Endothelial cell of umbilical vein (primary cell): ENCODE results near the gene TRIM17. TPM values are rescaled to one million over a fixed set of nuclear protein-coding genes. Genes with fewer than 3 reads are reported as not detected.

ENCODE experiments used
- BruUV-seq: library from RNA; stranded (reverse); fragments of 400-500 nt; replicated peaks from 2 replicates; lab custom pipeline; 2021; lab: Mats Ljungman, UMichigan
- CTCF ChIA-PET: fragments of 300-600, 350-600 bp; sonication (Branson Sonifier 250); formaldehyde crosslinking; loops from one replicate; lab custom pipeline; 2021; ENCODE audit warnings: antibody characterized with exemption, inconsistent platforms; lab: Charles Lee
- POLR2A ChIA-PET: fragments of 300-600, 350-600 bp; sonication (Branson Sonifier 250); formaldehyde crosslinking; loops from one replicate; lab custom pipeline; 2021; ENCODE audit warnings: antibody characterized with exemption, inconsistent platforms; lab: Charles Lee
- DNase-seq: peaks from one replicate; pipeline ENCODE4 v3.0.0-alpha.2; 2011; ENCODE audit warnings: low read depth, low spot score
- FAIRE-seq: peaks from 2 replicates; lab custom pipeline; 2011; peaks lifted over from hg19 to GRCh38; lab: Jason Lieb, UNC
- H2AFZ ChIP-seq: 2 replicates; pipeline ENCODE4 v1.6.0; 2012; ENCODE audit warnings: low read depth, low read length, control low read depth, inconsistent platforms
- H3K27ac ChIP-seq: 2 replicates; pipeline ENCODE4 v1.5.1; 2011; ENCODE audit warnings: low read depth, mild to moderate bottlenecking, control low read depth, low read length, moderate library complexity; ENCODE audit not compliant: insufficient read depth
- H3K27me3 ChIP-seq, 2 experiments: 2 replicates each; pipeline versions ENCODE4 v1.6.0 to v1.6.1; 2011; ENCODE audit warnings: low read length in 2 of 2, mixed read lengths in 1 of 2; ENCODE audit not compliant: control insufficient read depth in 2 of 2, insufficient read depth in 2 of 2
- H3K36me3 ChIP-seq, 2 experiments: 2 replicates in 1 of 2; 3 replicates in 1 of 2; pipeline ENCODE4 v1.5.1; 2011; ENCODE audit warnings: low read length in 2 of 2, mild to moderate bottlenecking in 1 of 2, moderate library complexity in 1 of 2; ENCODE audit not compliant: control insufficient read depth in 2 of 2, insufficient read depth in 2 of 2; ENCODE audit errors: extremely low read depth in 1 of 2
- H3K4me1 ChIP-seq: 3 replicates; pipeline ENCODE4 v1.5.1; 2011; ENCODE audit warnings: mild to moderate bottlenecking, low read length; ENCODE audit not compliant: control insufficient read depth, insufficient read depth; ENCODE audit errors: extremely low read depth
- H3K4me2 ChIP-seq: 2 replicates; pipeline ENCODE4 v1.6.1; 2011; ENCODE audit warnings: low read length, control low read depth, mixed read lengths; ENCODE audit not compliant: insufficient read depth
- H3K4me3 ChIP-seq, 3 experiments: fragments of 200-600 bp in 1 of 3; sonication (generic), shearing (Covaris generic) in 1 of 3; replicated peaks in 1 of 3; 2 replicates each; pipeline ENCODE4 v1.5.1; 2011 to 2016; ENCODE audit warnings: control low read depth in 3 of 3, low read length in 3 of 3, mild to moderate bottlenecking in 2 of 3, inconsistent platforms in 1 of 3, low read depth in 1 of 3, moderate library complexity in 1 of 3; ENCODE audit not compliant: insufficient read depth in 1 of 3
- H3K79me2 ChIP-seq: 2 replicates; pipeline ENCODE4 v1.6.0; 2012; ENCODE audit warnings: low read length, inconsistent platforms; ENCODE audit not compliant: control insufficient read depth, insufficient read depth
- H3K9ac ChIP-seq: replicated peaks from 2 replicates; pipeline ENCODE3; 2011; ENCODE audit warnings: low read length, control low read depth; ENCODE audit not compliant: insufficient read depth; ENCODE audit errors: extremely low read depth
- H3K9me1 ChIP-seq: replicated peaks from 3 replicates; pipeline ENCODE4 v1.6.0; 2011; ENCODE audit warnings: mild to moderate bottlenecking, low read length; ENCODE audit not compliant: control insufficient read depth, insufficient read depth; ENCODE audit errors: extremely low read depth
- H3K9me3 ChIP-seq: replicated peaks from 2 replicates; pipeline ENCODE4 v1.5.1; 2012; ENCODE audit warnings: low read length, inconsistent platforms; ENCODE audit not compliant: control insufficient read depth, insufficient read depth
- H4K20me1 ChIP-seq: replicated peaks from 2 replicates; pipeline ENCODE3; 2011; ENCODE audit warnings: mild to moderate bottlenecking, low read length; ENCODE audit not compliant: control insufficient read depth, insufficient read depth; ENCODE audit errors: extremely low read depth
- CTCF ChIP-seq, 2 donors: IDR thresholded peaks; 1 replicate in 1 of 2; 2 replicates in 1 of 2; pipeline ENCODE4 v1.5.1; 2011; ENCODE audit warnings: low read length in 2 of 2, mild to moderate bottlenecking in 2 of 2, moderate library complexity in 2 of 2, control low read depth in 1 of 2, inconsistent platforms in 1 of 2, low read depth in 1 of 2; ENCODE audit not compliant: insufficient read depth in 1 of 2; ENCODE audit errors: extremely low read depth in 1 of 2
- EZH2 ChIP-seq: IDR thresholded peaks from 2 replicates; pipeline ENCODE4 v1.6.1; 2012; ENCODE audit warnings: borderline replicate concordance, low read depth, mild to moderate bottlenecking, moderate library complexity, low read length, inconsistent platforms; ENCODE audit not compliant: severe bottlenecking
- FOS ChIP-seq: IDR thresholded peaks from 2 replicates; pipeline ENCODE4 v1.6.1; 2011; ENCODE audit warnings: mild to moderate bottlenecking, low read length, moderate library complexity, borderline replicate concordance; ENCODE audit not compliant: insufficient read depth
- GATA2 ChIP-seq: IDR thresholded peaks from 2 replicates; pipeline ENCODE4 v1.7.0; 2011; ENCODE audit warnings: low read depth, mild to moderate bottlenecking, moderate library complexity, mixed read lengths, low read length; ENCODE audit not compliant: insufficient read length, insufficient read depth
- JUN ChIP-seq: IDR thresholded peaks from 2 replicates; pipeline ENCODE4 v1.6.1; 2011; ENCODE audit warnings: borderline replicate concordance, low read depth; ENCODE audit not compliant: insufficient read length, insufficient read depth
- MAX ChIP-seq: IDR thresholded peaks from 2 replicates; pipeline ENCODE4 v1.6.1; 2011; ENCODE audit not compliant: insufficient read depth, insufficient read length
- MYC ChIP-seq: IDR thresholded peaks from one replicate; pipeline ENCODE4 v1.6.1; 2011; ENCODE audit warnings: mild to moderate bottlenecking, low read depth, low read length
- POLR2A ChIP-seq: IDR thresholded peaks from 2 replicates; pipeline ENCODE4 v1.6.1; 2012; ENCODE audit warnings: low read depth, mild to moderate bottlenecking, control low read depth, low read length
- POLR2AphosphoS5 ChIP-seq: IDR thresholded peaks from 2 replicates; pipeline ENCODE4 v1.6.1; 2012; ENCODE audit warnings: low read depth, mild to moderate bottlenecking, control low read depth, low read length, moderate library complexity; ENCODE audit not compliant: insufficient read depth
- dilution Hi-C: fragments of 300-500 bp; cut with MboI; formaldehyde crosslinking; loops from one replicate; pipeline ENCODE4 v1.15.0; 2019; ENCODE audit warnings: low sequenced_read_pairs; ENCODE audit not compliant: extremely low pct_ligation_motif_present
- intact Hi-C: fragments of 100-400 bp; cut with micrococcal nuclease; formaldehyde crosslinking; loops from one replicate; pipeline ENCODE4 v1.10.0; 2022
- polyA plus RNA-seq, 4 experiments: library from polyadenylated mRNA; depleted of rRNA in 3 of 4; stranded (reverse) in 3 of 4; unstranded in 1 of 4; fragments of >200 nt; gene quantifications; 2 replicates each; pipeline versions ENCODE4 v1.2.1 to v1.2.3, GENCODE V29; 2011 to 2012; ENCODE audit warnings: missing spikeins in 1 of 4
- total RNA-seq: library from RNA; stranded (reverse); gene quantifications from 2 replicates; pipeline ENCODE4 v1.2.3, GENCODE V29; 2021

TRIM17 gene
- total and polyA plus RNA-seq, 2 donors (not counting 3 experiments of a cell fraction or from before 2014, with no cell fraction given) = not detected

DNA sequence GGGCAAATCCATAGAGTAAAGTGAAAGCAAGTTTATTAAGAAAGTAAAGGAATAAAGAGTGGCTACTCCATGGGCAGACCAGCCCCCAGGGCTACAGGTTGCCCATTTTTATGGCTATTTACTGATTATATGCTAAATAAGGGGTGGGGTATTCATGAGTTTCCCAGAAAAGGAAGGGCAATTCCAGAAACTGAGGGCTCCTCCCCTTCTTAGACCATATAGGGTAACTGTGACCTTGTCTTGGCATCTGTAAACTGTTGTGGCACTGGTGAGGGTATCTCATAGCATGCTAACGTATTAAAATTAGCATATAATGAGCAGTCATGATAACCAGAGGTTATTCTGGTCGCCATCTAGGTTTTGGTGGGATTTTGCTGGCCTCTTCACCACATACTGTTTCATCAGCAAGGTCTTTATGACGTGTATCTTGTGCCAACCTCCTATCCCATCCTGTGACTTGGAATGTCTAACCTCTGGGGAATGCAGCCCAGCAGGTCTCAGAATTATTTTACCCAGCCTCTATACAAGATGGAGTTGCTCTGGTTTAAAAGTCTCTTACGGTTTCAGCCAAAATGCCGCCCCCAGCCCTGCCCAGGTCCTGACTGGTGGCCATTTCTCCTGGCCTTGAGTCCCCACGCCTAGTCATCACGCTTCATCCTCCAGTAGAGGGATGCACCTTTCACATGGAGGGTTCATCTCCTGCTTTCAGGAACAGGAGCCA lies 982 bp upstream of the TRIM17 start:
- no peak for DNase-seq
- H3K27ac ChIP-seq = no peak overlapping the region
- H3K9ac ChIP-seq = no peak overlapping the region
- H3K36me3 ChIP-seq = no peaks in the 10 kb centered on the region
- H3K4me1 ChIP-seq = no peaks in the 10 kb centered on the region
- peaks cover 33 to 39% of the 10 kb centered on the region in 2 experiments for H3K27me3 ChIP-seq
- dilution Hi-C loops = no loop called here
- no peaks in the 10 kb centered on the region for H3K79me2 ChIP-seq
- no peaks in the 10 kb centered on the region for H4K20me1 ChIP-seq
- ChIA-PET CTCF (no interaction called here), POLR2A (no interaction called here)
- BruUV-seq = no TSS peak
- no peaks in the 10 kb centered on the region for H3K9me3 ChIP-seq
- no peak for FAIRE-seq
- H3K4me3 ChIP-seq = no peak overlapping the region
- no peaks in the 10 kb centered on the region for H3K9me1 ChIP-seq
- H3K4me2 ChIP-seq = no peak overlapping the region
- intact Hi-C loops = no loop called here
- TF ChIP-seq POLR2AphosphoS5 (no peak), JUN (no peak), CTCF (IDR thresholded peaks at IDR 0.05; ENCODE audit: extremely low read depth in 1 of 2, insufficient read depth in 1 of 2, low read depth in 1 of 2, low read length in 2 of 2) (no peak), POLR2A (no peak), EZH2 (no peak), MYC (no peak), FOS (no peak), MAX (no peak), GATA2 (no peak)
- H2AFZ ChIP-seq = no peak overlapping the region
